EH (cell line): ENCODE data around the gene ABCA4.

Source experiments
- DNase-seq: peaks from one replicate; pipeline ENCODE4 v3.0.0-alpha.2; 2015; ENCODE audit warnings: low read depth

ABCA4 gene

DNA sequence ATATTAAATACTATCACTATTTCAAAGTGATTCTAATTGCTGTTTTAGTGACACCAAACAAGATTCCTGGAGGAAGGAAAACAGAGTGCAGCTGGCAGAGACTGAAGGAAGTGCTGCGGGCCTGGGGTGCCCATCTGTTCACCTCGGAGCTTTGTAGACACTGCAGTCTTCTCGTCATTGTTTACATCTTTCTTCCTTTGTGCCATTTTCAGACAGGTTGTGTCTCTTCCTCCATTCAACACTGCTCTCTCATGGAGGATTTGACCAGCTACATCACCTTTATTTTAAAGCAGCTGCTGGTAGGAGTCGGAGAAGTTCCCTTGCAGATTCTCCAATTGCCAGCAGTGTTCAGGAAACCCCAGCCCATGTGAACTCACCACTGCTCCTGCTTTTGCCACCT is 37.3 kb downstream of the ABCA4 start:
- DNase-seq: no peak

DNA sequence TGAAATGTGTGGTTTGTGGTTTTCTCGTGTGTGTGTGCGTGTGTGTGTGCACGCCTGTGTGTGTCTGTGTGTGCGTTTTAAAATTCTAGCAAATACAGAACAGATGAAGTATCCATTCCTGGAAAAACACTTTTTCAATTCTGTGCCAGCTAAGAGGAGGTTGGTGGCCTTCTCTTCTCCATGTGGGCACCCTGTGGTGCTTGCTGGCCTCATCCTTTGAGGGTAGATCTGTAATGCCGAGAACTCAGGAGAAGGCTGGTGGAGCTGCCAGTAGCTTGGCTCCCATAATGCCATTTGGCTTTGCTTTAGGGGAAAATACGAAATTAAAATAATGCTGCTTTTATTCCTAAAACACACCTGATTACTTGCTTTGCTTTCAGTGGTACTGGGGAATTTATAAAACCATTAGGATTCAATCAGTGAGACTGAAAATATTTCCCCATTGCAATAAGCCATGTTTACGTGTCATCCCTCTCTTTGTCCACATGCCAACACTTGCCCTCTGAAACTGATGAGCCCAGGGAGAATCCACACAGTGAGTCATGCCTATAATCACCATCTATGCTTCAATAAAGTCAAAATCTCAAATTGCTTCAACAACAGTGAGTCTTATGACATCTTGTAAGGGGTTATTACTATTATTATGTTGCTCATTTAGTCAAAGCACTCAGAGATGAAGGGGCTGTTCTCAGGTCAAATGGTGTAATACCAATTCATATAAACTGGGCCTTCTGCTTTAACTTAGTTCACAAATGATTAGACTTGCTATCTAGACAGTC is 39.2 kb downstream of the ABCA4 start:
- DNase-seq: peak; percentile 89

DNA sequence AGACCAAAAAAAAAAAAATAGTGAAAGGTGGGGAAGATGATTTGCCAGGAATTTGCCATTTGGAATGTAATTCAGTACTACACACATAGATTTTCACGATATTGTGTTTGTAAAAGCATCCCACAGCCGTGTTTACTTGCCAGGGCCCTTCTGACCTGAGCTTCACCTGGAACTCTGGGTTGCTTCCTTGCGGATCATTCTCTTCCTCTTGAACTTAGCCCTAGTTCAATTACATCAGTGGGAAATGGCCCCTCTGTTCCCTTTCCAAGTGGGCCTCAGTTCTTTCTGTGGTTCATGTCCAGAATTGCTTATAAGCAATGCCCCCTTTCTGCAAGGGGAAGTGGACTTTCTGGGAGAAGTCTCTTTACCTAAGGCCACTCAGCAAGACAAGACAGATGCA is 41.0 kb downstream of the ABCA4 start:
- no peak for DNase-seq

DNA sequence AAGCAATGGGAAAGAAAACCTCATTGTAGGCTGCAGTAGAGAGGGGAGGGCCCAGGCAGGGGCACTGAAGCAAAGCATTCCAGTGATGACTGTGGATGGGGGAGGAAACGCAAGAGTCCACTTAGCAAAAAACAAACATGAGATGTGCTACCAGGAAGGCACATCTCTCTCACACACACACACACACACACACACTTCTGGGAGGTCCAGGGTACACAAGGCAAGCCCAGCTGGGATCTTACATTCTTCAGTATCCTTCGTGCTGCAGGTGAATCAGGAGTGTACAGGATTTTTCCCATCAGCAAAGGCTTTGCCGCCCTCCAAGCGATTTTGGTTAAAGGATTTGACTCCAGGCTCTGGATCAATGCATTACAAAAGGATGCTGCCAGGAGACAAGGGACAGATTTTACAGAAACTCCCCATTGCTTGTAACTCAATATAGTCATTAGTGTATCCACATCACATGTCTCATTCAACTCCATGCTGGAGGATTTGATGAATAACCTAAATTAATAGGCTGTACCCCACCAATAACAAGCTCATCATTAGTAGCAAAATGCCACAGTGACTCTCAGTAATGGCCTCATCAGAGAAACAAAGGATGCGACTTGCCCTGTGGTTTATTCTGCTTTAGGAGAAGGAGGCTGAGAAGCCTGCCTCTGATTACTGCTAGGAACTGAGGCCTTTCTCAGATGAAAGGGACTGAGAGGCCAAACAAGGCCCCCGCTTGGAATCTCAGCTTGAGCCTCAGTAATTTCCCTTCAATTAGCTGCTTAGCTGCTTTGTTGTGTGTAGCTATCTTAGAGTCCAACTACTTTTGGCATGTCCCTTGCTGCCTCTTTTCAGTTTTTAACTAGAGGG is 41.6 kb downstream of the ABCA4 start:
- no peak for DNase-seq

DNA sequence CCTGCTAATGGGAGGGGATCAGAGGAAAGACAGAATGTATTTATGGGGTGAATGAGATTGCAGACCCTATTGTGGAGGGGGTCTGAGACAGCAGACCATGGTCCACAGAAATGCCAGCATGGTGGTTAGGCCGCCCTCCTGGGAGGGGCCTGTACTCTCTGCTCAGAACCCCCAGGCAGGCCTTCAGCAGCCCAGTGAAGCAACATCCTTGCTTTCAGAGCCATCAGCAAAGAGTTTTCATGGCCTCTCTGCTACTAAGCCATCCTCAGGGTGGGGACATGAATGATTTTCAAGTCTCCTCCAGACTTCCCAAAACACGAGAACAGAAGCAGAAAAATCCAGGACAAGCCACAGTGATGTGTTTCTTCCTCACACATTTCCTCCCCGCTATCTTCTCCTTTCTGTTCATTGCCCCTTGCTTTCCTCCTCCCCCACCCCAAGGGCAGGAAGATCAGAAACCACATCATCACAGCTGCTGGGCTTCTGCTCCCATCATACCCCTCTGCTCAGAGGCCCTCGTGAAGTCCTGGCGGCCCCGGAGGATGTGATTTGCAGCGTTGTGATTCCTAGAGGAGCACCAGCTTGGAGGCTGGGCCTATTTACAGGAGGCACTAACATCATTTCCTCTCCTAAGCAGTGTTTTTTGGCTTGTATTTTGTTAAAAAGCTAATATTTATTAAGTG is 48.0 kb downstream of the ABCA4 start:
- DNase-seq: no peak

DNA sequence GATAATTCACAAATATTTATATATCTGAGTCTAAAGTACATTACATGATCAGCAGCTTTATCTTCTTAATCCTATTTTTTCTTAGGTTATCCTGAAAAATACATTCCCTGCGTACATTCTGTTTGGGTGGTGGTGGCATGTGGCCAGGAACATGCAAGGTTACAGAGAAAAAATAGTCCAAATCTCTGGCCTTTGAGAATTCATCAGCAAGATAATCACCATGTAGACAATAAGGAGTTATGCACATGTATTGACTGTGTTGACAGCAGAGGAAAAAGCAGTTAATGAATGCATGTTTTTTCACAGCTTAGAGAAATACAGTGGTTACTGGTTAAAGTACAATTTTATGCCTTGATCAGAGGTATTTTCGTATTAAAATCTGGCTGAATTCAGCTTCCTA is 49.0 kb downstream of the ABCA4 start:
- DNase-seq: no peak

DNA sequence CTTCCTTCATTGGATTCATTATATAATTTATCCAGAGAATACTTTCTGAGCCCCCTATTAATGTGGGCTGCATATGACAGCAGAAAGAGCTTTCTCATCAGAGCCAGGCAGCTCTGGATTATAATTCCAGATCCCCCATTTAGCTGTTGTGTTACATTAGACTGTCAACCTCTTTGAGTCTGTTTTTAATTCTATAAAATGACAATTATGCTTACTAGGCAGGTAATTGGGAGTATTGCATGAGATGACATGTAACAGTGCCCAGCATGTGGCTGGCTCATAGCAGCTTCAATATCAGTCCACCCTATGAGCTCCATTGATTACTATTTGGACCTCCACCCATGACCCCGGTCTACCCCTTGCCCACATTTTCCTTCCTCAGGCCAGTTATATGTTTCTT is 49.6 kb downstream of the ABCA4 start:
- no peak for DNase-seq

DNA sequence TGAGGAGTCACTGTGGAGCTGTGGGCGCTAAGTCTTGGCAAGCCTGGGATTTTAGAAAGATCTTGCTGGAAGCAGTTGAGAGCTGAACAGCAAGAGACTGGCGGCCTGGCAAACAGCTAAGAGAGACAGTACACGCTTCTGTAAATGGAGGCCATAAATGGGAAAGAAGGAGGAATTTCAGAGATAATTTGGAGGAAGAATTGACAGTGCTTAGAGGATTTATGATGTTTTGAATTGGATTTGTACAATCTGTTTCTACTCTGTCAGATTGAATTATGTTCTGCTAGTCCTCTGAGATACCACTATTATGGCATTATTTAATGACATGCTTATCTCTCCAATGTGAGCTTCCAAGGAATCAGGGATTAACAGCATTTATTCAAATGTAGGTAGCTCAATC is 50.1 kb downstream of the ABCA4 start:
- DNase-seq: no peak

DNA sequence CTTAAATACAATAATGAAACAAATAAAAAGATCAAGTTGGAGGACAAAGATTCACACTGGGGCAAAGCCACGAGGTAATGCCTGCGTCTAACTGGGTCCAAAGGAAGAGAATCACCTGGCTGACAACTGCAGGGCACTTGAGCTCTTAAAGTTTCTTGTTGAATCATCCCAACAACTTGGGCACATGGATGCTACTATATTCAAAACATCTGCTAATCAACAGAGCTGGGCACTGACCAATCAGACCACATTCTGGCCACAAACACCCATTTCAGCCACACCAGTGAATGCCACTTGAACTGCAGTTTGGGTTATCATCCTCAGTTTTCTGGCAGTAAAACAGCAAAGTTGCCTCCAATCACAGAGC is 51.0 kb downstream of the ABCA4 start:
- DNase-seq: peak; percentile 41

DNA sequence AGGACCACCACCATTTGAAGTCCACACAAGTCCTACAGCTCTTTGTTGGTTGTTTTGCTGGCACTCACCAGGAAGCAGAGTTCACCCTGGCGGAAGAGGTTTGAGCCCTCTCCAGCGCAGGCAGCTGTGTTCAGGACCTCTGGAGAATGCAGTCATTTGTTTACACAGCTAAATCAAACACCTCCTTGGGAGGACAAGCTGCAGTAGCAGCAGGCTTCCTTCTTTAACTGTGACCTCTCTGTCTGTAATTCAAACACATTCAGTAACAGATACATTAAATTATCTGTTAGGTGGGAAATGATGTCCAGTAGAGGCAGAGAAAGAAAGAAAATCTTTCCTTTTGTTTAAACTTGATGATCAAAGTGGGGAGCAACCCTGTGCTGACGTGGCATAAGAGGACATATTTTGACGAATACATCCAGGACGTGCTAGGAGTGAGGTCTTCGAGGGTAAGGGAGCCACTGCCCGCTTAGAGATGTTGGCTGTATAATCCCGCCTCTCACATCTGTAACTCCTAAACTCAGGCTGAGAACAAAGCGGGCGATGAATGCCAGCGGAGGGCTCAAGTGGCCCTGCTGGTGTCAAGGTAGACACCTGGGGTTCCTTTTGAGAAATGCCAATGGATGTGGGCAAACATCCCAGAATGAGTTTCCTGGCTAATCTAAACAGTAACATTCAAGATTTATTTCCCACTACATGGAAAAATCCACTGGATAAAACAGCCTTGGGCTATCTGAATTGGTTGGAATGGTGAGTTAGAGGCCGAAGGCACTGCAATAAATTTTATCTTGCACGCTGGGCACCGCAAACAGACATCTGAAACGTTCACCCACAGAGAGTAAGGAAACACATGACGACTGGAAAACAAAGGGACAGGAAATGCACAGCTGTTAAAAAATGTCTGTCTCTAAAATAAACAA is 51.7 kb downstream of the ABCA4 start:
- peak; percentile 75 for DNase-seq

DNA sequence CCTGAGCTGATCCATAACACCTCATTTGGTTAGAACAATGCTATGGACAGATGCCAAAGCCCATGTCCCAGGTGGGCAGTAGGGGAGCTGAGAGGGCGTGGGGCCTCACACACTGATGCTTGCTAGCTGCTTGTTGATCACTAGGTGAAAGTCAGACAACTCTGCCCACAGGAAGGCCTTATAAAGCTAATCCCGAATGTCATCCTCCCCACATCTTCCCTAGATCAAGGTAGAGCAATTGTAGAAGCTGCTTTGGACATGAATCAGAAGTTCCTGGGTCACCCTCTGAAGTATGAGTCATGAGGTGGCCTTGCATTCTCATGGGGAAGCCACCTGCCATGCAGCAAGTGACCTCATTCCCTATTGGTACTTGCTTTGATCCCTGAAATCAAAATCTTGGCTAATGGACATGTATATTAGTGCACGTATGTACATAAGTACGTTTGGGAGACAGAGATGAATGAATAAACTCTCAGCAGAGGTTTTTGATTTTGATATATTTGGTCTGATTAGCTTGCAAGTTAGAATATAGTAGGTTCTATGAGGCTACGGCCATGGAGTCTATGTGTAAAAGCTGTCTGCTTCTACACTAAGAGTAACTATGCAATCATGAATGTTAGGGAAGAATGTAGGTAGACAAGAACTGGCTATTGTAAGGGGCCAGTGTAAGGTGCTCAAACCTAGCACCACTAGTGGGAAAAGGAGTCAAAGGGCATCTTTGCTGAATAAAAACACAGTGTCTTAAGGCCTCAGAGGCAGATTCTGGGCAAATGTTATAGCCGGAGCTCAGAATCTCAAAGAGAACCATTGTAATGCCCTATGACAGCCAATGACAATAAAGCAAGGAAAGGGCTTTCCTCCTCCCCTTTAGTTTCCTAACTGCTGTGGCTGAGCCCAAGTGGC is 52.6 kb downstream of the ABCA4 start:
- DNase-seq: peak; percentile 42

DNA sequence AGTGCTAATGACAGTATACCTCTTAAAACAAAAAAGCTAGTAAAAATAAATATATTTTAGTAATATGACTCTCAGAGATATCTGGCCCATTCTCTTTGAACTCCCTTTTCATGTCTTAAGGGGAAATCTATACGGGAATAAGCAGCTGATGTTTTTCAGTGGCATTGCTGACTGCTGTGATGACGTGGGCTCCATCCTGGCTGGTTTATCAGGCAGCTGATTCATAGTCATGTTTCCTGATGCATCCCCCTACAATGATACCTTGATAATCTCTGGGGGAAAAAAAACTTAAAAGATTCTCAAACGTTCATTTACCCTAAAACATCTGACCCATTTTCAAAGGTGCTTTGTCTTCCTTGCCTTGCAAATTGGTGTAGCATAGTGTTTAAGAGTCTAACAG is 53.8 kb downstream of the ABCA4 start:
- peak; percentile 15 for DNase-seq

DNA sequence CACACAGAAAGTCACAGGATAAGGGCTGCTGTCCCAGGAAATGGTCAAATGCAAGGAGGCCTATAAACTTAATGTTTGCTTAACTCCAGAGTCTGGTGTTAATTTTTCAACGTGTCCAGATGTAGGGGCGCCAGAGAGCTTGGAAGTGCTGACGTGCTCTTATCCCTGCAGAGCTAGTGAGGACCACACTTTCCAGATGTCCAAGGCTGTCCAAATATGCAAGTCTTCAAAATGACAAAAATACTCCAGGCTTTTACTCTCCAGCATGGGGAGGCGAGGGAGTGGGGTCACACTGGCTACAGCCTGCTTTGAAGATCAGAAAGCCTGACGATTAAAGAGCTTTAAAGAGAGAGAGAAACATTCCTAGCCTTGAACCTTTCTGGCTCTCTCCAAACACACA is 57.6 kb downstream of the ABCA4 start:
- DNase-seq: peak; percentile 78

DNA sequence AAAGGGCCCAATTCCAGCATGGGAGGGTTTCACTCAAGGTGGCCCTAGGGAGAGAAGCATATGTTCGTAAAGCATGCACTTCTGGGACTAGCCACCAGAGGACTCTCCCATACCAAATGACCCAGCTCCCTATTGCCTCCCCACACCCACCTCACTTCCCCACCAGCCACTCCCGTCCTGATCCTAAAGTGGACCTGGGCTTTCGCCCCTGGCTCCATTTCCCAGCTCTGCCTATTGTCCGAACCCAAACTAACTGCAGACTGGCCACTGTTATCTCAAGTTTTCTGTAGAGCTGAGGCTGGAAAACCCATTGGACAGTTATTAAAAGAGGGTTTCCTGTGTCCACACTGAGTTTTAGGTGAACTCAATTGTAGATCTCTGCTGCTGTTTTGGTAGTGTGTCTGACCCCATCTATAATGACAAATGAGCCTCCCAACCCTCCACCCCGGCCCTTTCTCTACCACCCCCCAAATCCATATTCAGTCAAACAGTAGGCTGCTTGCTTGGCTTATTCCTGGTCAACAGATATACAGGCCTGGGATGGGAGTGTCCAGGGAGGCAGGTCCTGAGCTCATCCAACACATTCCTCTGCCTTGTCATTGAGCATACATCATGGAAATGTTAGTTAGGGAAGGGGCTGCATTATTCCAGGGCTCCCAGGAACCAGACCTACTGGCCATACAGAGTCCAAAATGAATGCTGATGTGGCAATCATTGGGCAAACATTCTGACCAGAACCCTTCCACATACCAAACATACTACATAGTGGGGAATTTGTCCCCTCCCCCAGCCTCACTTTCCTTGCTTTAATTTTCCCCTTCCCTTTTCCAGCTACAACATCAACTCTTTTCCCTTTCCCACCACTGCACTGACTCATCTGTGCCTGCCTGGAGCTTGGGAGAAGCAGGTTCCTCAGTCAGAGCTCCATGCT is 59.2 kb downstream of the ABCA4 start:
- peak; percentile 81 for DNase-seq

DNA sequence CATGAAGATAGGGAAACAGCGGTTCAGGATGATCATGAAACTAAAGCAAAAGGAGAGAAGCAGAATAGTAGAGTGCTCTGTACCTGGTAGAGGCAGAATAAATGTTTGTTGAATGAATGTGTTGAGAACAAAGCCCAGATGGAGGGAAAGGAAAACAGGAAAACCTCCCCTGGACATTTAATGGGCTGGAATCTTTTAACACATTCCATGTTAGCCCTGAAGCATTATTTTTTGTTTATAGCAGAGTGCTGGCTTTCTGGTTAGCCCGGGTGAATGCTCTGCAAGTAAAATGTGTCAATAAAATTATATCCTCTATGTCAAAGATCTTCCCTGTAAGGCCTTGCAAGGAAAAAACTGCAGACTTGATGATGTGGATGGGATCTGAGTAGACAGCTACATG is 60.2 kb downstream of the ABCA4 start:
- DNase-seq: peak; percentile 22

DNA sequence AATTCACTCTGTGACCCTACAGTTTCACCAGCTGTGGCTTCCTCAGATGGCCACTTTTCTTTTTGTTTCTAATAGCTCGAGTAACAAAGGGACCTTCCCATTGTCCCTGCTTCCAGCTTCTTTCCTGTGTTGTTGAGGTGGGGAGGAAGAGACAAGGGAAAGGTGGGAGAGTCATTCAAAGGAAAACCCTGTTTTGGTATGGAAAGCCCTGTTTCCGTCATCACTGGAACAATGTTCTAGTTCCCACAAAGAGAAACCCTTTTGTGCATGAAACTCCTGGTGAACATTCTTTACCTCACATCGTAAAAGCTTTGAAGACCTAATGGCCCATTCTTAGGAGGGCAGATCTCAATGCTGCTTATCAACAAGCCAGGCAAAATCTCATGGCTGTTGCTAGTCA is 62.2 kb downstream of the ABCA4 start:
- DNase-seq: no peak

DNA sequence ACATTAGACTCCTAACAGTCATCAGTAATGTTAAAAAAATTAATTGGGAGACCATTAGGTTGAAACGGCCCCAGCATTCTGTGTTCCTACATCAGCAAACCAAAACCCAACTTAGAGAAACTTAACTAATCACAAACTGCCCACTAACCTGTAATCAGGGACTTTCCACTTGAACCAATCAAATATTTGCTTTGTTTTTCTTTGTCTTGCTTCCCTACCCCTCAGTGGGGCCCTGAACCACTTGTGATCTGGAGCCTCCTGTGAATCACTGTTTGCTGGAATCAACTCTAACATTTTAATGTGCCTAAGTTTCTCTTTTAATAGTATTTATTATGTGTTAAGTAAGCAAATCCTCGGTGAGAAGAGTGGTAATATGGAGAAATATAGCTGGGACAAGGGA is 64.0 kb downstream of the ABCA4 start:
- DNase-seq: no peak

DNA sequence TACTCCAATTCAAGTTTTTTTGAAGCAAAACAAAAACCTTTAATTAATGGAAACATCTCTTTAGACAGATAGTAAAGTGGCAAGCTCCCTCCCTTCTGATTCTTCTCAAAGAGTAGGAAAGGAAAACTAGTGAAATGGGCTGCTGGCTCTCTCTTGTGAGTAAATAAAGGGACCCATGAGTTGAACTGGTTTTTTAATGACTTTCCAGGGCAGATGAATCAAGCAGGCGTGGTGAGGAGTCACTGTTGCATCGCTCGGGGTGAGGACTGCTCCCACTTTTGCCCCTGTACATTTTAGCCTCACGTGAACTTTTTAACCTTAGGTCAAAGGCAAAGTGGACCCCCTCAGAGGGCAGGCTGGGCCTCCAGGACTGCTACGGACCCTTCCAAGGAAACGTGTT is 64.8 kb downstream of the ABCA4 start:
- DNase-seq: no peak

DNA sequence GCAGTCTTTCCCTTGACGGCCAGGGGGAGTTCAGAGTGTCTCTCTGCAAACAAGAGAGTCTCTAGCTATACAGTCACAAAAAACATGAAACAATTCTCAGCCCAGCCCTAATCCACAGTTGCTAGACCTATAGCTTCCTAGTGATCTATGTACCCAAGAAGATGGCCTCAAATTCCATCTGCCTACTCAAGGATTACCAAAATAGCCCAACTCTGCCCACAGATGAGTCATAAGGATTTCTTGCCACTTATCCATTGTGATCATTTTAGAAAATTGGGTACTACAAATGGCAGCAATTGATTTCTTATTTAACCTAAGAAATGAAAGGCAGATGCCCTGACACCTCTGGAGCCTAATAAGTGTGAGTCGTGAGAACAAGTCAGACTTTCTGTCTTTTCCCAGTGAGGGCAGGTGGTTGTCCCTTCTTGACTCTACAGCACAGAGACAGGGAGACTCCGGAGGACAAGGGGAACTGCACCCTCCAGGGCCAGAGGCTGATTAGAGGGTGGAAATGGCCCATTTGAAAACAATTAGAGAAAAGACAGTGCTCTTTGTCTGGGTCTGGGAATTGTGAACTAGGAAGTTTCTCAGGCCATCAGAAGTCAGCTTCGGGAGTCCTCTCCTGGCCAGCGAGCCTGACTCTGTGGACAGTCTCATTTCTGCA is 65.4 kb downstream of the ABCA4 start:
- peak; percentile 53 for DNase-seq
